ENCODE results near the gene UQCC5. TPM values are rescaled to one million over a fixed set of nuclear protein-coding genes. Genes with fewer than 3 reads are reported as not detected.

The UQCC5 gene
- total RNA-seq, 1 donor from 2014 or later, result 13.6 TPM

- no peak overlapping the region for H3K27ac Mint-ChIP-seq
- CTCF ChIA-PET, result no interaction called here
- no peak for TF ChIP-seq CTCF (IDR thresholded peaks at IDR 0.05)
- no peak for ATAC-seq (ENCODE audit: low read depth)
- POLR2A ChIA-PET, result no interaction called here
- H3K4me3 Mint-ChIP-seq, result no peak overlapping the region
- H3K9me3 Mint-ChIP-seq, result no peaks in the 10 kb centered on the region
- no peak for DNase-seq
- peaks cover 20% of the 10 kb centered on the region for H3K4me1 Mint-ChIP-seq
- no peaks in the 10 kb centered on the region for H3K36me3 Mint-ChIP-seq (ENCODE audit: low read depth)
- H3K27me3 Mint-ChIP-seq, result no peaks in the 10 kb centered on the region
- intact Hi-C loops (cut with micrococcal nuclease), result no loop called here
Observed at GRCh38 chr3:52501046-52501445, 35.4 kb upstream of the UQCC5 start.

GRCh38 chr3:52502001-52502400 is 34.4 kb upstream of the UQCC5 start:
- ChIA-PET POLR2A (no interaction called here), CTCF (no interaction called here)
- Mint-ChIP-seq H3K36me3 (ENCODE audit: low read depth) (no peaks in the 10 kb centered on the region), H3K27ac (no peak overlapping the region), H3K27me3 (no peaks in the 10 kb centered on the region), H3K4me1 (peaks cover 20% of the 10 kb centered on the region), H3K4me3 (no peak overlapping the region), H3K9me3 (no peaks in the 10 kb centered on the region)
- intact Hi-C loops (cut with micrococcal nuclease), result no loop called here
- no peak for TF ChIP-seq CTCF (IDR thresholded peaks at IDR 0.05)
- no peak for ATAC-seq (ENCODE audit: low read depth)
- DNase-seq, result no peak

GRCh38 chr3:52502808-52503350 is 33.5 kb upstream of the UQCC5 start:
- Mint-ChIP-seq H3K27ac (no peak overlapping the region), H3K27me3 (no peaks in the 10 kb centered on the region), H3K4me1 (peaks cover 20% of the 10 kb centered on the region), H3K9me3 (no peaks in the 10 kb centered on the region), H3K4me3 (no peak overlapping the region), H3K36me3 (ENCODE audit: low read depth) (no peaks in the 10 kb centered on the region)
- intact Hi-C loops (cut with micrococcal nuclease), result no loop called here
- DNase-seq, result no peak
- ATAC-seq (ENCODE audit: low read depth), result no peak
- no peak for TF ChIP-seq CTCF (IDR thresholded peaks at IDR 0.05)
- ChIA-PET CTCF (no interaction called here), POLR2A (no interaction called here)

- Mint-ChIP-seq H3K27ac (no peak overlapping the region), H3K4me1 (peaks cover 11% of the 10 kb centered on the region), H3K9me3 (no peaks in the 10 kb centered on the region), H3K27me3 (no peaks in the 10 kb centered on the region), H3K36me3 (ENCODE audit: low read depth) (no peaks in the 10 kb centered on the region), H3K4me3 (no peak overlapping the region)
- DNase-seq (no peak), ATAC-seq (ENCODE audit: low read depth) (no peak)
- intact Hi-C loops (cut with micrococcal nuclease), result no loop called here
- ChIA-PET CTCF (no interaction called here), POLR2A (no interaction called here)
- no peak for TF ChIP-seq CTCF (IDR thresholded peaks at IDR 0.05)
Observed at GRCh38 chr3:52503788-52504424, 32.5 kb upstream of the UQCC5 start.

GRCh38 chr3:52504977-52505376 is 31.4 kb upstream of the UQCC5 start:
- Mint-ChIP-seq H3K4me1 (peaks cover 5% of the 10 kb centered on the region), H3K9me3 (no peaks in the 10 kb centered on the region), H3K4me3 (no peak overlapping the region), H3K36me3 (ENCODE audit: low read depth) (no peaks in the 10 kb centered on the region), H3K27me3 (no peaks in the 10 kb centered on the region), H3K27ac (no peak overlapping the region)
- intact Hi-C loops (cut with micrococcal nuclease), result no loop called here
- ChIA-PET POLR2A (no interaction called here), CTCF (no interaction called here)
- no peak for ATAC-seq (ENCODE audit: low read depth)
- TF ChIP-seq CTCF (IDR thresholded peaks at IDR 0.05), result no peak
- no peak for DNase-seq
